HG03103 (cell line): ENCODE measurements around the gene TMEM74B.

ENCODE experiments used
- ATAC-seq: cut with Tn5 transposase; IDR thresholded peaks from one replicate; pipeline ENCODE4 v1.9.1; 2021; ENCODE audit warnings: low read depth; ENCODE audit not compliant: unreplicated experiment

The TMEM74B gene

DNA sequence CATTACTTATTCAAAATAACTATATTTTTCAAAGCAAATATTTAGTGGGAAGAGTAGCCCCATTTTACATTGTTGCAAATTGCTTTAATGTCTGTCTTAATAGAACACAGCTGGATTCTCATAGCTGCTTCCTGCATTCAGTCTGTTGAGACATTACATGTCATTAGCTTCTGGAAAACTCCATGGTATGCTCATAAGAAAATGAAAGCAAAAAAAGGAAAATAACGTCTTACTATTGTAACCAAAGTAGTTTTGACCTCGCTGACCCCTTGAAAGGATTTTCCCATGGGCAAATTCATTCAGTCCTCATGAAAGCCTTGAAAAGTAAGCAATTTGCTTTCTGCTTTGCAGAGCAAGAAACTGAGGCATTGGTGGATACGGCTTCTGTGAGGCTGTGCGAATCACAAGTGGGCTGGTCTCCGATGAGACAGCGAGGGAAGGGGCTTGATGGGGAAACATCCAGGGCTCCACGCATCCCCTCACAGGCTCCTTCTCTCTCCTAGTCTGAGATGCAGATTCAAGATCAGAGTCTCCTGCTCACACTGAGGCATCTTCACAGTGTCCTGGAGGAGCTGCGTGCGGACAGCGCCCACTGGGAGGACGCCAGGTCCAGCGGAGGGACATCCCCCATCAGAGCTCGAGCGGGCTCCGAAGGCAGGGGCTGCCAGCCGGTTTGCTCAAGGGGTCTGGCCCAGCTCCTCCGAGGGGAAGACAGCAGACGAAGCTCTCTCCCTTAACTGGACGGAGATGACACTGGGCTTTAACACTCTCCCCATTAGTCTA lies 21.8 kb upstream of the TMEM74B start:
- no peak for ATAC-seq

DNA sequence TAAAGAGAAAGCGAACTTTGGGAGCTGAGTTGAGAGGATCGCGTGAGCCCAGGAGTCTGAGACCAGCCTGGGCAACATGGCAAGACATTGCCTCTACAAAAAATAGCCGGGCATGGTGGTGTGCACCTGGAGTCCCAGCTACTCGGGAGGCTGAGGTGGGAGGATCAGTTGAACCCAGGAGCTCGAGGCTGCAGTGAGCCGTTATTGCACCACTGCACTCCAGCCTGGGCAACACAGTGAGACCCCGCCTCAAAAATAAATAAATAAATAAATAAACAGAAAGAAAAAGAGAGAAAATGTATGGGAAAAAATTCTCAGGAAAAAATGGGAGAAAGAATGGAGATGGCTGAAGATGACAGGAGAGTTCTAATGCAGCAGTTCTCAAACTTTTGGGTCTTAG lies 21.0 kb upstream of the TMEM74B start:
- no peak for ATAC-seq

DNA sequence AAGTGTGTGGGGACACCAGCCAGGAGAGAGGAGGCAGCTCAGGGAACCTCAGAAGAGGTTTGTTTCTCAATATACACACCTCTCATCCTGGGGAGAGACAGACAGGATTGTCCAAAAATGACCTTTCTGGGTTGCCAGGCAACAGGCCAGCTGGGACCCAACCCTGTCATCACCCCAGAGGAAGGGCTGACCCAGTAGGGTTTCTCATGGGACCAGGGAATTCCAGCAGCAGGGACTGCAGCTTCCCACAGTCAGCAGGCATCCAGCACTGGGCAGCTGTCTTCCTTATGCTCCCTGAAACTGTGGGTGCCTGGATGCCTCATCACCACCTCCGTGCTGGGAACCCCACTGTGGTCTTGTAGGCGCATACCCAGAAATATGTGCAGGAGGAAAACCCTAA lies 19.8 kb upstream of the TMEM74B start:
- ATAC-seq, result no peak

DNA sequence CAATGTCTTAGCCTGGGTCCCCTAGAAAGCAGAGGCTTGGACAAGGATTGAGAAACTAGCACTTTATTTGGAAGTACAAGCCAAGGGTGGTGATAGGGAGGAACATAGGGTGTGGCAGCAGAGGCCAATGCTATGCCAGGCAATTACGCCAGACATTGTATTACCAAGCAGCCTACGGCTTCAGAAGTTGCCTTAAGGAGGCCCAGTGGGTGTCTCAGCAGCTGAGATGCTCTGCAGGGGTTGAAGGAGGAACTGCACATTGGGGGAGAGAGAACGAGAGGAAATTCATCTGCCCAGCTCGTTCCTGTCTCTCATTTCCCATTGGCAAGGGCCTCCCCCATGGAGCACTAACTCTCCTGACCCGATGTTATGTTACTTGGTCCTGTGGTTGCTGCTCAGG lies 19.3 kb upstream of the TMEM74B start:
- no peak for ATAC-seq

DNA sequence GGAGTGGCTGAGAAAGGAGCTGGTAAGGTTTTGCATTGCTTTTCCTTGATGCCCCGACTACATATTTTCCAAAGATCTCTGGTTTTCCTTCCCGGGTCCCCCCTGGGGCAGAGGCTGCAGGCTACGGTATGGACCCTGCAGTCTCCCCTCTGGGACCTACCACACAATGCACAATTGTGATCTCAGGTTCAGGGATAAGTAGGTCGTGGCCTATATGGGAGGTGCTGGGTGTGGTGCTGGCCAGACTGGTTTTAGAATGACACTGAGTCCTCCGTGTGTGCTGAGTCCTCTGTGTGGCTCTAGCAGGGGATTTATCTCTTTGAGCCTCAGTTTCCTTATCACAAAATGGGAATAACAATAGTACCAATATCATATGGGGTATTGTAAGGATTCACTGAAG lies 18.8 kb upstream of the TMEM74B start:
- no peak for ATAC-seq

DNA sequence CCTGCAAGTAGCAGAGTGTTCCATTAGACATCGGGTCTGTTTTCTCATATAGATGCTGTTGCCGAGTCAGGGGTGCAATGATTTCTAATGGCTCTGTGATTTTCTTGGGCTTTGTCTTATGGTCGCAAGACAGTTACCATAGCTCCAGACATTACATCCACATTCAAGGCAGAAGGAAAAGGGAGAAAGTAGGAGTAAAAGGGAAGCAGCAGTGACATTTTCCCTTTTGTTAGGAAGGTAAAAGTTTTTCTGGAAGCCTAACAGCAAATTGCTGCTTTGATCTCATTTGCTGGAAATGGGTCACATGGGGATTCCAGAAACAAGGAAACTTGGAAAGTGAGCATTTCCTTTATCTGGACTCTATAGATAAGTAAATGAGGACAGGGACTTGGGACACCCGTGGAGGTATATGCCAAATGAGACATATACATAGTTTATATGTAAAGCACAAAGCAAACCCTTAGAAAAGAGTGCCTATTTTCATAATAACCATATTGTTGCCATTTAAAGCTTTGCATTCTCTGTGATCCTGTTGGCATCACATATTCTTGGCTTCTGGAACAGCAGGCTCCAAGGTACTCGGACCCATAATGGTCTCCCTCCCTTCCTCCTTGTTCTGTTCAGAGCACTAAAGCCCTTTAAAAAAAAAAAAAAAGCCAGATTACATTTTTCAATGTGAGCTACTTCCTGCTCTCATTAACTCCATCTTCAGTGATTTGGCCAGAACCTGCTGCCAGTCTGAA lies 18.2 kb upstream of the TMEM74B start, which contains the start of gene C20orf202:
Gene C20orf202 (plus strand): TSS at position 693 of the 743 bp plus-strand sequence. CDS start 132 bp downstream, outside the sequence.
- no peak for ATAC-seq

DNA sequence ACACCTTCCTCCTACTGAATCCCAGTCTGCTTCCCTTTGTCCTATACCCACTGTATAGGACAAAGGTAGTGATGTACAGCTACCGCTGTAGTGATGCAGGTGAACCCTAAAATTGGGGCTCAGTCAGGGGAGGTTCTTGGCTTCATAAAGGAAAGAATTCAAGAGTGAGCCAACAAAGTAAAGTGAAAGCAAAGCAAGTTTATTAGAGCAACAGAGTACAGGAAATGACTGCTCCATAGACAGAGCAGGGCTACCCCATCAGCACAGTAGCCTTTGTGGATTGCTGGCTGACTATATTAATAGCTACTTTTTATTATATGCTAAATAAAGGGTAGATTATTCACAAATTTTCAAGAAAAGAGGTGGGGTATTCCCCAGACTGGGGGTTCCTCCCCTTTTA lies 15.2 kb upstream of the TMEM74B start:
- no peak for ATAC-seq

DNA sequence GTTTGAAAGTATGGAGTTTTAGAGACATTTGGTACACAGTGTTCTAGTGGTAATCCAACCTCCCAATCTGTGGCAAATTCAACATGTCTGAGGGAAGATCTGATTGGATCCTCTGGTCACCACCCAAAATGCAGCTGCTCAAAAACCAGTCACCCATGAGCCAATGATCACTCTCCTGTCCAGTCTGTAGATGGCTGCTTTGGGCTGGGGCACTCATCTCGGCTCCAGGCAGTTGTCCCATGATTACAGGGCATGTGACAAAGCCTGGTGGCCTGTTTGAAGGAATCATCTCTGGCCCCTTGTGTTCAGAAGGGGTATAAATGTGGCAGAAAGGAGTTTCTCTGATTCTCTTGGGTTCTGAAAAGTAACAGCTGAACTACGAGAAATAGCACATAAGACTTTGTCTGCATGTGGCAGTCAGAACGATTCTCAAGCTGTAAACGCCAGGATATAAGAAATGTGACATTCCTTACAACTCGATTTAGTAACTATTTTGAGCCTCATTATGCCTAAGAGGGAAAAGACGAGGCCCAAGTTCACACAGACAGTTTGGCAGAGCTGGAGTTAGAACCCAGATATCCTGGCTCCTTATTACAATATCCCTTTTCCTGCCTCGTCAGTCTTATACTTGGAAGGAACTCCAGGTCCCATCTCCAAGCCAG lies 14.6 kb upstream of the TMEM74B start:
- no peak for ATAC-seq

DNA sequence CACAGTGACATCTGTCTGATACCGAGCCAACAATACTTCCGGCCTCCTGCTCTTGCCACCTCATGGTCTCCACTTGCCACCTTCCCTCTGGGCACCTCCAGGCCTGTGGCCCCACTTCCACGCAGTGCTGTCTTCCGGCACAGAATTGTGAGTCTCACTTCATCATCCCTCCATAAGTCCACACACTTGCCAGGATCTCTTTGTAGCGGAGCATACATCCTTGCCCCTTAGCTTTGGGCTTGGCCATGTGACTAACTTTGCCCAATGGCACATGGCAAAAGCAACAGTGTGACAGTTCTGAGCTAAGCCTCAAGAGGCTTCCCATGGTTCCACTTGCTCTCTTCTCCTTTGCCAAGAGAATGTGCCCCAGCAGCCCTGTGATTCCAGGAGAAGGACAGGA lies 14.0 kb upstream of the TMEM74B start:
- no peak for ATAC-seq

DNA sequence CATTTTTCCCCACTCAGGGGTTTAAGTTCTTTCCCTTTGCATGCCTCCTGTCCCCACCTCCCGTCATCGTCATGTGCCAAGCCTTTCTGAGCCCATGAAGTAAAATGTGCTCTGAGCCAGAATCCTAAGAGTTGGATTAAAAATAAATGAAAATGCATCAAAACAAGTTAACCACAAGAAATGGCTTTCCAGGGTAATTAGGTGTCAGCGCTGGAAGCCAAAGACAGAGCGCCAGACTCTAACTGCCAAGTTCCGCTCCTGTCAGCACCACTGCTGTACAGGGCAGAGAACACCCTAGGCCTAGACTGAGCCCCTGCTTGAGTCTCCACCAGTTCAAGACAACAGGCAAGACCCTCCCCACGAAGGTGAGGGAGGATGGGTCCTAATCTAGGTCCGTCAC lies 13.0 kb upstream of the TMEM74B start:
- no peak for ATAC-seq

DNA sequence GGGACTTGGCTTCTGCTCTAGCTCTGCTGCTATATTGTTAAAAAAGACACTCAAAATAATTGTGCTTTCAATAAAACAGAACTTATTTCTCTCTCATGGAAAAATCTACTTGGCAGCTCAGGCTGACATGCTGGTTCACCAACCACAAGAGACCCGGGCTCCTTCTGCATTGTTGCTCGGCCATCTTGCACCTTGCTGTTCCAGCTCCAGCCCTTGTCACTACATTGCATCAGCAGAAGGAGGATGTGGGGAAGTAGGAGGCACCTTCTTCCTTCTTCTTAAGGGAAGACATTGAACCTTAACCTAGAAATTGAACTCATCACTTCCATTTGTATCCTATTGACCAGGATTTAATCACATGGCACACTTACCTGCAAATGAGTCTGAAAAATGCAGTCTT lies 11.9 kb upstream of the TMEM74B start:
- ATAC-seq, result no peak

DNA sequence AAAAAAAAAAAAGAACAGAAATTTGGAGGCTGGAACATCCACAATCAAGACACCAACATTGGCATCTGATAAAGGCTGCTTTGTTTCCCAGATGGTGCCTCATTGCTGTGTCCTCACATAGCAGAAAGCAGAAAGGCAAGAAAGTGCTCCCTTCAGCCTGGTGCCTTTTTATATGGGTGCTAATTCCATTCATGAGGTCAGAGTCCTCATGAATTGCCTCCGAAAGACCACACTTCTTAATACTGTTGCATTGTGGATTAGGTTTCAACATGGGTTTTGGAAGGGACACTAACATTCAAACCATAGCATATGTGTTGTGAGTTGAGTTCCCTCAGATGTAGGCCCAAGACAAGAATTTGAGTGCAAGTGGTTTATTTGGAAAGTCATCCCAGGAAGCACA lies 10.4 kb upstream of the TMEM74B start:
- ATAC-seq, result no peak

DNA sequence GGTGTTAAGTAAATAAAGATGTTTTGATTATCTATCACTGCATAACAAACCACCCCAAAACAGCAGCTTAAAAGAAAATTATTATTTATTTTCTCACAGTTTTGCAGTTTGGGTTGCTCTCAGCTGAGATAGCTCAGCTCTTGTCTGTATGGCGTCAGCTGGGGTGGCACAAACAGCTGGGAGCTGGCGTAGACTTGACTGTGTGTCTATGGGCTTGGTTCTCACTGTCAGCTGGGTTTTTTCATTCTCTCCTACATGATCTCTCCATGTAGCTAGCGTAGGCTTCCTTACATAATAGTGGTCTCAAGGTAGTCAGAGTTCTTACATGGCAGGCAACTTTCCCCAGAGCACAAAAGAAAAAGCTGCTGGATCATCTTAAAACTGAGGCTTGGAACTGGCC lies 6.5 kb upstream of the TMEM74B start:
- no peak for ATAC-seq

DNA sequence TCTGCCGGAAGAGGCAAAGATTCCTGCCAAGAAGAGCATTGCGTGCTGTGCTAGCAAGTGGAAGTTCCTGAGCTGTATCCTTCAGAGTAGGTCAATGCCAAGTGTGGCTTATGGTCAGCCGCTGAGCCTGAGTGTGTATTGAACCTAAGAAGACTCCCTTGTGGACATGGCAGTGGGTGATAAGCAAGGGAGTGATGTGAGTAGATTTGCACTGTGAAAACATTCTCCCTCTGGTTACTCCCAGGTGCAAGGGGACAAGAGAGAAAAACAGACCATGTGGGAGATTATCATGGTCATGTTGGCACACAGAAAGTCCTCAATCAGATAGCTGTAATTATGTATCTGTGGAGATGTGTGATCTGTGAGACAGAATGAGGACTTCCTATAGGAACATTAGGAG lies 6.1 kb upstream of the TMEM74B start:
- no peak for ATAC-seq

DNA sequence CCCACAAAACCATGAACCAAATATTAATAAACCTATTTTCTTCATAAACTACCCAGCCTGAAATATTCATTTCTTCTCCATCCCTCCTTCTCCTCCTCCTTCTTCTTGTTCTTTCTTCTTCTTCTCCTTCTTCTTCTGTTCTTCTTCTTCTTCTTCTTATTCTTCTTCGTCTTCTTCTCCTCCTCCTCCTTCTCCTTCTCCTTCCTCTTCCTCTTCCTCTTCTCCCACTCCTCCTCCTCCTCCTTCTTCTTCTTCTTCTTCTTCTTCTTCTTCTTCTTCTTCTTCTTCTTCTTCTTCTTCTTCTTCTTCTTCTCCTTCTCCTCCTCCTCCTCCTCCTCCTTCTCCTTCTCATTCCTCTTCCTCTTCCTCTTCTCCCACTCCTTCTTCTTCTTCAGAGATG lies 5.0 kb upstream of the TMEM74B start:
- no peak for ATAC-seq

DNA sequence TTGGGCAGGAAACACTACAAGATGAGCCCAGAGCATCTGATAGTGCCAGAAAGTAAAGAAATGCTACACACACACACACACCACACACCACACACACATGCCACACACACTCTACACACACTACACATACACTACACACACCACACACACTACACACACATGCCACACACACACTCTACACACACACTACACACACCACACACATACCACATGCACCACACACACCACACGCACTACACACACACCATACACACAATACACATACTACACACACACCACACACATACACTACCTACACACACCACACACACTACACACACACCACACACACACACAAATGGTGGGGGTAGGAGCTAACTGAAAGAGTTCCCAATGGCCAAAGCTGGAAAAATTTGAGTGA lies 3.6 kb upstream of the TMEM74B start:
- ATAC-seq, result no peak

DNA sequence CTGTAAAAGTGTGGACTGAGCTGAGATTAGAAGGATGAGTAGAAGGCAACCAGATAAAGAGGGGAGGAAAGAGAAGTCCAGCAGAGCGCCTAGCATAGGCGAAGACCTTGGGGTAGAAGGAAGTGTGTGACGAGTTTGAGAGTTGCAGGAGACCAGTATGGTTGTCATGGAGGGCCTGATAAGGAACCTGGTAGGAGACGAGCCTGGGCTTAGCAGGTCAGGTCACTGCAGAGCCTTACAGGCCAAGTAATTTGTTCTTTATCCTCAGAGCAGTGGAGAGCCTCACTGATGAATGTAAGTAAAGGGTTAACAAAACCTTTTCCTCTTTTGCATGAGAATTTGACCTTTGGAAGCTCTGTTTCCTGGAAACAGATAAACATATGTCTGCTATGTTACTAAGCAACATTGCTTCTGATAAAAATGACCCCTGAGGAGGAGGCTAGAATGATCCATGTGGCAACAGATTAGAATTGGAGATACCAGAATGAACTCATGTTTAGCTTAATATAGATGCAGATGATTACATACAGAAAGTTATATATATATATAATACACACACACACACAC lies 2.9 kb upstream of the TMEM74B start:
- no peak for ATAC-seq

DNA sequence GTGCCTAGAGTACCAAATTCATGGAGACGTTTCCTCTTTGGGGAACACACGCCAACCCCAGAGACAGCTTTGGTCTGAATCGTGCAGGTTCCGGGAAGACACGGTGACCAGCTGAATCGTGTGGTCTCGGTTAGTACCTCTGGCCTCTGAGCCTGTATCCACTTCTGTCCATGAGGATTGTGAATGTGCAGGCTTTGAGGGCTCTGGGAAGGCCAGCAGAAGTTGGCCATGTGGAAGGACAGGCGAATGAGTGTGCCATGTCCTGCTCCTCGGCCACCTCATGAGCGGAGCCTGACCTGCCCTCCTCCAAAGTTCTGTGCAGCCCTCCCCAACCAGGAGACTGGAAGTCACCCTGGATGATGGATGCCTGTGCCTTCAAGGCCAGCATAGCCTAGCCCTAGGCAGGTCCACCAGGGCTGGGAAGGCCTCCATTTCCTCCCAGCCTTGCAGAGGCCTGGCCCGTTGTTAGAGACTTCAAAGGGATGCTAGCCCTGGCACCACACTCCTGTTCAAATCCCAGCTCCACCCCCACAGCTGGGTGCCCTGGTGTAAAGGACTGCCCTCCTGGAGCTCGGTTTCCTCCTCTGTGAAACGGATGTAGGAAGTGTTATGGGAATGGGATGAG lies 1.7 kb upstream of the TMEM74B start:
- ATAC-seq, result no peak

DNA sequence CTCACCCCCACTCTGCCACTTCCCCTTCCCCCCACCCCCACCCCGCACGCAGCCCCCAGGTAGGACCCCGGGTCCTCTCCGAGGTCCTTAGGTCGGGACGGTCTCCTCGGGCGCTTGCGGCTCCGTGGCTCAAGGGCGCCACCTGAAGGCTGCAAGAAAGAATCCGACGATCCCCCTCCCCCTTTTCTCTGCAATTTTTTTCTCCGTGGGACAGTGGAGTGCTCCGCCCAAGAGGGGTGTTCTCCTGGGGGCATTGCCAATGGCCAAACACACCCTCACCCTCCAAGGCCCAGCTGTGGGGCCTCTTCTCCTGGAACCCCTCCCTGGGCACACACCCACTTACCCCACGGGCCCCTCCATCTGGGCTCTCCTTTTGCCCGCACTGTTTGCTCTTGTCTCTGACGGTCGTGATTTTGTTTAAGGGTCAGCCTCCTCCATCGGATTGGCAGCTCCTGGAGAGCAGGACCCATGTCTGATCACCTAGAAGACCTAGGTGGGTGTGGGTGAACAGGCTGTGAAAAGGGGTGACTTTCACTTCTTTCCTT lies 1.1 kb upstream of the TMEM74B start:
- ATAC-seq, result no peak

DNA sequence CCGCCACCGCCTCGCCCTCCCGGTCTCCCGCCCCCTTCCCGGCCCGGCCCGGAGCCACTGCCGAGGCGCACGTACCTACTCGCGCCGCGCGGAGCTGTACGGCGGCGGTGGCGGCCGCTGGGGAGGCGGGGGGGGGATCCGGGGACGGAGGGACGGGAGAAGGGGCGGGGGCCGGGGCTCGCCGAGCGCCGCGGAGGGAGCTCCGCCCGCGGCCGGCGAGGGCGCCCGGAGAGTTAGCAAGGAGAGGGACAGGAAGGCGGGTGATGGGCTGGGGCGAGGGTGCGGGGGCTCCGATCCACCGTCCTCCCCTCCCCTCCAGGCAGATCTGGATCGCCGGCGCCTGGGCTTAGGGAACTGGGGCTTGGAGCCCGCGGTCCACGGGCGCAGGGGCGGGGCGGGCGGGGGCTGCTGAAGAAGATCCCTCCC lies 548 bp upstream of the TMEM74B start:
- ATAC-seq, result no peak

DNA sequence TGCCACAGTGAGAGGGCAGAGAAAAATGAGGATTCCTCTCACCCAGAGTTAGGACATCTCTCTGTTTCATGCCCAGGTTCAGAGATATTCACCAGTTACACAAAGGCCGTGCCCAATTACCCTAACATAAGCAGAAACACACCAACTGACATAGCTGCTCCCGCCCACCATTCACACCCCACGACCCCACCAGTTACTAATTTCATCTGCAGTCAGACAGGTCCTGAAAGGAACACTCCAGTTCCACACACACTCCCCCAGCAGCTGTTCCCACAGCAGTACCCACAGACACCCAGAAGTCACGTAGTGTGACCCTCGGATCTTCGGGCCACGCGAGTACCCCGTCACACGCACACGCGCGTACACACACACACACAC lies 532 bp downstream of the TMEM74B start:
- ATAC-seq, result no peak
